ENCODE measurements around the gene BMPR1A. TPM values are rescaled to one million over a fixed set of nuclear protein-coding genes. Genes with fewer than 3 reads are reported as not detected.

Gene BMPR1A
- total and polyA plus RNA-seq, 4 donors, result 3.8 to 66.2 (median 19.7) TPM

DNA sequence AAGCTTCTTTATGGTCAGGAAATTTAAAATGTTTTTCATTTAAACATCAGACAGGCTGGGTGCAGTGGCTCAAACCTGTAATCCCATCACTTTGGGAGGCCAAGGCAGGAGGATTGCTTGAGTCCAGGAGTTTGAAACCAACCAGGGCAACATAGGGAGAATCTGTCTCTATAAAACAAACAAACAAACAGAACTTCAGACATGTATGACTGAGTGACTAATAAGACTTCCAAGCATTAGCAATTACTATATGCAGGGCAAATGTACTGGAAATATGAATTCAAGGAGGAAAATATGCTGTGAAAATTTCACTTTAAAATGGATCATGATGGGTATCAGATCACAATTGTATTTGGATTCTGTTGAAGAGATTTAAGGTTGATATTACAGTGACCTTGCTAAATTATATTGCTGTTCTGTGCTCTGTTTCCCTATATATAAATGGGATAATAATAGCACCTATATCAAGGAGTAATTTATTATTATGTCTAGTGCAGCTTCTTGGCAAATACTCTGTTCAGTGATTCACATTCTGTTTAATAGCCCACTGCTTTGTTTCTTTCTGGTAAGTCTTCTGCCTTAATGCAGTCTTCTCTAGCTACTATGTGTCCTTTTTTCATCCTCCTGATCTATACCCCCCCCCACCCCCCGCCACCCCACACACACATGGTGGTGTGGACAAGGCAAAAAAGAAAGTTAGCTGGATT, 36.2 kb downstream of the BMPR1A start:
- ATAC-seq (ENCODE audit: insufficient read depth, low FRiP score), result no peak

GRCh38 chr10:86793696-86794095, 37.3 kb downstream of the BMPR1A start:
- 76 to 79% methylated on average over 4 of the region's 4 CpGs for WGBS, 2 donors

More for the DNA sequence above, 36.2 kb downstream of the BMPR1A start:
- Histone ChIP-seq H3K4me3 (no peak overlapping the region), H3K4me1 (ENCODE audit: control insufficient read depth in 5 of 5, insufficient read depth in 5 of 5, low read length in 5 of 5) (peaks cover 0 to 3% (median 0%) of the 10 kb centered on the region in 5 donors), H3K9me3 (ENCODE audit: control insufficient read depth in 4 of 4, insufficient read depth in 3 of 4, low read length in 3 of 4) (no peaks in the 10 kb centered on the region), H3K27ac (ENCODE audit: low read depth in 1 of 2, low read length in 1 of 2) (no peak overlapping the region), H3K9ac (ENCODE audit: insufficient read depth in 1 of 2, low read length in 2 of 2) (no peak overlapping the region), H3K36me3 (ENCODE audit: control insufficient read depth in 4 of 4, insufficient read depth in 4 of 4, low read length in 4 of 4) (peaks cover 0 to 6% (median under 1%) of the 10 kb centered on the region in 4 donors), H3K27me3 (ENCODE audit: control insufficient read depth in 3 of 3, insufficient read depth in 3 of 3, low read length in 2 of 3) (no peaks in the 10 kb centered on the region)
- 92 to 95% methylated on average over 1 of the region's 1 CpG for WGBS, 2 donors
- no peak for DNase-seq
- TF ChIP-seq, protein P1, sequence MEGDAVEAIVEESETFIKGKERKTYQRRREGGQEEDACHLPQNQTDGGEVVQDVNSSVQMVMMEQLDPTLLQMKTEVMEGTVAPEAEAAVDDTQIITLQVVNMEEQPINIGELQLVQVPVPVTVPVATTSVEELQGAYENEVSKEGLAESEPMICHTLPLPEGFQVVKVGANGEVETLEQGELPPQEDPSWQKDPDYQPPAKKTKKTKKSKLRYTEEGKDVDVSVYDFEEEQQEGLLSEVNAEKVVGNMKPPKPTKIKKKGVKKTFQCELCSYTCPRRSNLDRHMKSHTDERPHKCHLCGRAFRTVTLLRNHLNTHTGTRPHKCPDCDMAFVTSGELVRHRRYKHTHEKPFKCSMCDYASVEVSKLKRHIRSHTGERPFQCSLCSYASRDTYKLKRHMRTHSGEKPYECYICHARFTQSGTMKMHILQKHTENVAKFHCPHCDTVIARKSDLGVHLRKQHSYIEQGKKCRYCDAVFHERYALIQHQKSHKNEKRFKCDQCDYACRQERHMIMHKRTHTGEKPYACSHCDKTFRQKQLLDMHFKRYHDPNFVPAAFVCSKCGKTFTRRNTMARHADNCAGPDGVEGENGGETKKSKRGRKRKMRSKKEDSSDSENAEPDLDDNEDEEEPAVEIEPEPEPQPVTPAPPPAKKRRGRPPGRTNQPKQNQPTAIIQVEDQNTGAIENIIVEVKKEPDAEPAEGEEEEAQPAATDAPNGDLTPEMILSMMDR (IDR thresholded peaks at IDR 0.05; ENCODE audit: control extremely low read depth, extremely low read depth), result no peak

DNA sequence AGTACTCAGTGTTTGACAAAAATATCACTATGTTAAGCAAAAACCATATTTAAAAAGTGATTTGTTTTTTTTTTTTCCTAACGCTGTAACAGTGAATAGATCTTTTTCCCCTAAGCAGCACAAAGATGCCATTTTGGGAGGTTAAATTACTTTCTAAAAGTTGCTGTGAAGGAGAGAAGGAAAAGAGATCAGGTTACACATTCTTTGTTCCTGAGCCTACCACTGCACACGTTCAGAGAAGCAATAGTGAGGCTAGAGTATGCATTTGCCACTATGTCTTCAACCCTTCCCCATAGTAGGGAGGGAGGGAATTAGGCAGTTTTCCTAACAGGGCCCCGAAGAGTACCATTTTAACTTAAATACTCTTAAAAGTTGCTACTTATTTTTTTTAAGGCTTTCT, 38.9 kb downstream of the BMPR1A start:
- Histone ChIP-seq H3K4me3 (no peak overlapping the region), H3K9ac (ENCODE audit: insufficient read depth in 1 of 2, low read length in 2 of 2) (no peak overlapping the region), H3K9me3 (ENCODE audit: control insufficient read depth in 4 of 4, insufficient read depth in 3 of 4, low read length in 3 of 4) (no peaks in the 10 kb centered on the region), H3K4me1 (ENCODE audit: control insufficient read depth in 5 of 5, insufficient read depth in 5 of 5, low read length in 5 of 5) (peaks cover 0 to 8% (median 3%) of the 10 kb centered on the region in 5 donors), H3K36me3 (ENCODE audit: control insufficient read depth in 4 of 4, insufficient read depth in 4 of 4, low read length in 4 of 4) (peaks cover 0 to 6% (median 0%) of the 10 kb centered on the region in 4 donors), H3K27ac (ENCODE audit: low read depth in 1 of 2, low read length in 1 of 2) (no peak overlapping the region), H3K27me3 (ENCODE audit: control insufficient read depth in 3 of 3, insufficient read depth in 3 of 3, low read length in 2 of 3) (no peaks in the 10 kb centered on the region)
- WGBS, 2 donors, result 39 to 54% methylated on average over 3 of the region's 3 CpGs
- TF ChIP-seq, protein P1 (IDR thresholded peaks at IDR 0.05; ENCODE audit: control extremely low read depth, extremely low read depth), result no peak
- no peak for ATAC-seq (ENCODE audit: insufficient read depth, low FRiP score)
- DNase-seq, result peak; percentile 23 to 86 (median 71)

More at GRCh38 chr10:86793696-86794095, 37.3 kb downstream of the BMPR1A start:
- peaks cover 0 to 6% (median 0%) of the 10 kb centered on the region in 4 donors for H3K36me3 ChIP-seq (ENCODE audit: control insufficient read depth in 4 of 4, insufficient read depth in 4 of 4, low read length in 4 of 4)
- H3K9ac ChIP-seq (ENCODE audit: insufficient read depth in 1 of 2, low read length in 2 of 2), result no peak overlapping the region
- peaks cover 0 to 5% (median 2%) of the 10 kb centered on the region in 5 donors for H3K4me1 ChIP-seq (ENCODE audit: control insufficient read depth in 5 of 5, insufficient read depth in 5 of 5, low read length in 5 of 5)
- ATAC-seq (ENCODE audit: insufficient read depth, low FRiP score), result no peak
- H3K4me3 ChIP-seq, result no peak overlapping the region
- DNase-seq, result no peak
- TF ChIP-seq, protein P1 (IDR thresholded peaks at IDR 0.05; ENCODE audit: control extremely low read depth, extremely low read depth), result no peak
- H3K27ac ChIP-seq (ENCODE audit: low read depth in 1 of 2, low read length in 1 of 2), result no peak overlapping the region
- H3K27me3 ChIP-seq (ENCODE audit: control insufficient read depth in 3 of 3, insufficient read depth in 3 of 3, low read length in 2 of 3), result no peaks in the 10 kb centered on the region
- no peaks in the 10 kb centered on the region for H3K9me3 ChIP-seq (ENCODE audit: control insufficient read depth in 4 of 4, insufficient read depth in 3 of 4, low read length in 3 of 4)
